Small intestine (tissue), 7 donors: ENCODE measurements around the gene ADCY9. TPM values are rescaled to one million over a fixed set of nuclear protein-coding genes. Genes with fewer than 3 reads are reported as not detected.

Experiments
- DNase-seq, 2 donors: peaks; one replicate each; pipeline versions ENCODE4 v3.0.0 to v3.0.0-alpha.2; 2013
- FAIRE-seq: peaks from 2 replicates; lab custom pipeline; 2012; peaks lifted over from hg19 to GRCh38; lab: Jason Lieb, UNC
- H3K27ac ChIP-seq, 3 donors: one replicate each; pipeline ENCODE4 v1.5.1; 2013; ENCODE audit warnings: low read length in 2 of 3, mild to moderate bottlenecking in 2 of 3, control low read depth in 1 of 3, inconsistent platforms in 1 of 3, low read depth in 1 of 3, moderate library complexity in 1 of 3
- H3K27me3 ChIP-seq, 3 donors: one replicate each; pipeline ENCODE4 v1.6.1; 2013; ENCODE audit warnings: low read length in 3 of 3, inconsistent platforms in 1 of 3; ENCODE audit not compliant: control insufficient read depth in 3 of 3, insufficient read depth in 3 of 3
- H3K36me3 ChIP-seq, 3 donors: one replicate each; pipeline ENCODE4 v1.6.1; 2013; ENCODE audit warnings: low read length in 3 of 3, inconsistent platforms in 1 of 3, low read depth in 1 of 3, mild to moderate bottlenecking in 1 of 3, moderate library complexity in 1 of 3; ENCODE audit not compliant: control insufficient read depth in 3 of 3, insufficient read depth in 2 of 3
- H3K4me1 ChIP-seq, 3 donors: one replicate each; pipeline ENCODE4 v1.6.1; 2013; ENCODE audit warnings: low read length in 2 of 3, inconsistent platforms in 1 of 3, low read depth in 1 of 3, mild to moderate bottlenecking in 1 of 3, moderate library complexity in 1 of 3; ENCODE audit not compliant: control insufficient read depth in 3 of 3, insufficient read depth in 2 of 3
- H3K4me3 ChIP-seq, 3 donors: one replicate each; pipeline ENCODE4 v1.5.1; 2013; ENCODE audit warnings: low read length in 3 of 3, control low read depth in 1 of 3, inconsistent platforms in 1 of 3, low read depth in 1 of 3, mild to moderate bottlenecking in 1 of 3, moderate library complexity in 1 of 3
- H3K9me3 ChIP-seq, 2 donors: one replicate each; pipeline ENCODE4 v1.6.1; 2013; ENCODE audit warnings: low read depth in 1 of 2, low read length in 1 of 2; ENCODE audit not compliant: control insufficient read depth in 2 of 2, insufficient read depth in 1 of 2
- WGBS, 3 donors: extraction: QIAGEN DNeasy Blood & Tissue Kit; methylation state at CpG; one replicate each; pipeline ENCODE4 v1.1.7; 2013; 5-methylcytosine and 5-hydroxymethylcytosine counted together
- polyA plus RNA-seq, 4 donors: library from polyadenylated mRNA; stranded (reverse) in 3 of 4; unstranded in 1 of 4; fragments of 200-250 nt in 3 of 4; fragments of 120-200 nt in 1 of 4; gene quantifications; one replicate each; pipeline versions ENCODE4 v1.2.1 to v1.2.3, GENCODE V29; 2013
- donor health status: healthy with polysubstance abuse.
- donor health status: control.
- donor health status: control.
- donor health status: Bipolar disorder and iron deficiency.
- donor health status: healthy.

ADCY9 gene
- polyA plus RNA-seq, 4 donors = 4.3 to 10.7 (median 8.0) TPM

DNA sequence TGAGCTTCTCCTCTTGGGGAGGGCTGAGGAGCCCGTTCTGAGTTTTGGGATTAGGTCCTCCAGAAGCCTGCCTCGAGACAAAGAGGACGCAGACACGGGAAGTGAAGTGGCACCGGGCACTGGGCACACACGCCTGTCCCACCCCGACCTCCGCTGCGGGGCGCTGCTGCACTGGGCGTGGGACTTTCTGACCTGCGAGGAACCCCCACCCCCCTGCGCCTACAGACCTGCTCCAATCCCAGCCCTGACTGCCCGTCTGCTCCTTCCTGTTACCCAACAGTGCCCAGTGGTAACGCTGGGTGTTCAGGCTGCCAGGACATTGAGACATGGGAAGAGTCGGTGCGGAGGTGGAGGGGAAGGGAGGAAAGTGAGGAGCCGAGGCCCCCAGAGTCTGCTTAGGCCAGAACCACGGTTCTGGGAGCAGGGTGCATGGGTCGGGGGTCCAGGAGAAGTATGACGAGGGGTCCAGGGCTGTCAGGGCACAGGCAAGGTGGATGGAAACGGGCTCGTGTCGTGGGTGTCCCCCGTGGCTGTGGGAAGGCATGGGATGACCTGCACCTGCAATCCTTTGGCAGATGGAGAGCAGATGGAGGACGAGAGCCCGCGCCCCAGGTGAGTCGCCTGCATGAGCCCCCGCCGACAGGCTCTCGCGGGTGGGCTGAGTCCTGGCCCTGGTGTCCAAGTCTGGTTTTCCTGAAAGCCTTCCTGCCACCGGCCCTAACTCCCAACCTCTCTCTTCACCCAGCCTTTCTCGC, 123.8 kb downstream of the ADCY9 start:
- no peaks in the 10 kb centered on the region for H3K9me3 ChIP-seq
- no peaks in the 10 kb centered on the region for H3K4me1 ChIP-seq
- FAIRE-seq (no peak), DNase-seq (no peak)
- no peaks in the 10 kb centered on the region for H3K27me3 ChIP-seq
- WGBS, 3 donors = 74 to 89% (median 85%) methylated on average over 33 to 35 of the region's 35 CpGs
- peaks cover 2 to 30% (median 3%) of the 10 kb centered on the region in 3 donors for H3K36me3 ChIP-seq
- no peak overlapping the region for H3K4me3 ChIP-seq
- H3K27ac ChIP-seq = no peak overlapping the region

DNA sequence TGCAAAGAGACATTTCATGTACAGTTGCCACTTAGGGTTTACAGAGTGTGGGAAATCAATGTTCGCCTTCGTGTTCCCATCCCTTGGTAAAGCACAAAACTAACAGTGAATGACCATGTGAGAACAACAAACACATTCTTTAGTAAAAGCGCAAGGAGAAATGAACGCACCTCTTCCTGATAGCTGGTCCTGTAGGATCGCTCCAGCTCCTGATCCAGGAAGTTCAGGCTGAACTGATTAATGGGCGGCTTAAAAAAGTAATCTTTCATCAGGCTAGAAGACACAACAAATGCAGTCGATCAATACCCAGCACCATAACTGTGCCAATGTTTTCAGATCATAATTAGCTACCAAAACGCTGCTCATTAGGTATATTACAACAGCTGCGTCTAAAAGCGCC, 127.4 kb downstream of the ADCY9 start:
- no peaks in the 10 kb centered on the region for H3K9me3 ChIP-seq
- peaks cover 2 to 45% (median 3%) of the 10 kb centered on the region in 3 donors for H3K36me3 ChIP-seq
- no peak overlapping the region for H3K27ac ChIP-seq
- no peak overlapping the region for H3K4me3 ChIP-seq
- DNase-seq (no peak), FAIRE-seq (no peak)
- H3K27me3 ChIP-seq = no peaks in the 10 kb centered on the region
- 60 to 91% (median 87%) methylated on average over 10 of the region's 10 CpGs for WGBS, 3 donors
- H3K4me1 ChIP-seq = no peaks in the 10 kb centered on the region

DNA sequence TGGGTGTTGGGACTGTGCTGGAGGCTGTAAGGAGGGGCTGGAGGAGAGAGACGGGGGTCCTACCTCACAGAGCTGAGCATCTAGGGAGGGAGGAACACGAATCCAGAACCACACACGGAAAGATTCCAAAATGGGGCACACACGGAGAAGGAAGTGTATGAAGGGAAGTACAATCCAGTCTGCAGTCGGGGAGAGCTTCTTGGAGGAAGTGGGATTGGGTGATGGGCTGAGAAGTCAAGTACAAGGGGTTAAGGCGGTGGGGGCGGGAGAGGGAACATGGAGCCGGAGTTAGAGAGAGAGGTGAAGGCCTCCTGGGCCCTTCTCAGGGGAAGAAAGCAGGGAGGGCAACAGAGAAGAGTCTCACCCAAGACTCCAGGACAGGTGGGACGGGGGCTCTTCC, 128.2 kb downstream of the ADCY9 start:
- 86 to 95% (median 94%) methylated on average over 9 of the region's 9 CpGs for WGBS, 3 donors
- FAIRE-seq = no peak

DNA sequence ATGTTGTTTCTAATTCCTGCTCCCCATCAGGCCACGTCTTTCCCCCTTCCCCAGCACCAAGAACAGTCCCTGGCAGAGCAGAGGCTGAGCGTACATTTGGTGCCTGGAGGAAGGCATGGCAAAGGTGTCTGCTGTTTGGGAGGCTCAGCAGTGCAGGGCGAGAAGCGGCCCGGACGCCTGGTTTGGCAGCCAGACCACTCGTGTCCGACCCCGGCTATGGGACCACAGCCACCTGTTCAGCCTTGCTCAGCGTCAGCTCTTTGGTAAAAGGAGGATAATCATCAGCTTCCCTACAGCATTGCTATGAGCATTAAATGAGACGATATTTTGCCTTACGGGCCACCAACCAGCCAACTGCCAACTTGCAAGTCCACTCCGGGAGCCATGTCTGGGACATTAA, 129.0 kb downstream of the ADCY9 start:
- Histone ChIP-seq H3K4me3 (no peak overlapping the region), H3K27me3 (no peaks in the 10 kb centered on the region), H3K4me1 (no peaks in the 10 kb centered on the region), H3K27ac (no peak overlapping the region), H3K9me3 (no peaks in the 10 kb centered on the region), H3K36me3 (peaks cover 2 to 44% (median 3%) of the 10 kb centered on the region in 3 donors)
- 92 to 94% (median 93%) methylated on average over 13 of the region's 13 CpGs for WGBS, 3 donors
- DNase-seq (no peak), FAIRE-seq (no peak)

More for the DNA sequence above, 128.2 kb downstream of the ADCY9 start:
- H3K27me3 ChIP-seq = no peaks in the 10 kb centered on the region
- peaks cover 2 to 44% (median 3%) of the 10 kb centered on the region in 3 donors for H3K36me3 ChIP-seq
- H3K4me3 ChIP-seq = no peak overlapping the region
- no peak overlapping the region for H3K27ac ChIP-seq
- no peaks in the 10 kb centered on the region for H3K9me3 ChIP-seq
- no peaks in the 10 kb centered on the region for H3K4me1 ChIP-seq
- no peak for DNase-seq

DNA sequence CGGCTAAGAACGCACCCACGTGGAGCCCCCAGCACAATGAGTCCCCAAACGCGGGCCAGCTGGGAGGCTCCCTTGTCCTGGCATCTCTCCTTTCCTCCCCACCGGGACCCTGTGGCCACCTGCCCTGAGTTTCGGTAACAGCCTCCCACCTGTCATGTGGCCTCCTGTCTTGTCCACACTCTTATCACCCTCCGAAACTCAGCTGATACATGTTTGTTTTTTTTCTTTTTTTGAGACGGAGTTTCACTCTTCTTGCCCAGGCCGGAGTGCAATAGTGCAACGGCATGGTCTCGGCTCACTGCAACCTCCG, 130.1 kb downstream of the ADCY9 start:
- no peak for DNase-seq
- 88 to 95% (median 93%) methylated on average over 13 of the region's 13 CpGs for WGBS, 3 donors
- H3K4me1 ChIP-seq = no peaks in the 10 kb centered on the region
- peaks cover 2 to 45% (median 3%) of the 10 kb centered on the region in 3 donors for H3K36me3 ChIP-seq
- H3K4me3 ChIP-seq = no peak overlapping the region
- FAIRE-seq = no peak
- H3K9me3 ChIP-seq = no peaks in the 10 kb centered on the region
- no peaks in the 10 kb centered on the region for H3K27me3 ChIP-seq
- no peak overlapping the region for H3K27ac ChIP-seq

DNA sequence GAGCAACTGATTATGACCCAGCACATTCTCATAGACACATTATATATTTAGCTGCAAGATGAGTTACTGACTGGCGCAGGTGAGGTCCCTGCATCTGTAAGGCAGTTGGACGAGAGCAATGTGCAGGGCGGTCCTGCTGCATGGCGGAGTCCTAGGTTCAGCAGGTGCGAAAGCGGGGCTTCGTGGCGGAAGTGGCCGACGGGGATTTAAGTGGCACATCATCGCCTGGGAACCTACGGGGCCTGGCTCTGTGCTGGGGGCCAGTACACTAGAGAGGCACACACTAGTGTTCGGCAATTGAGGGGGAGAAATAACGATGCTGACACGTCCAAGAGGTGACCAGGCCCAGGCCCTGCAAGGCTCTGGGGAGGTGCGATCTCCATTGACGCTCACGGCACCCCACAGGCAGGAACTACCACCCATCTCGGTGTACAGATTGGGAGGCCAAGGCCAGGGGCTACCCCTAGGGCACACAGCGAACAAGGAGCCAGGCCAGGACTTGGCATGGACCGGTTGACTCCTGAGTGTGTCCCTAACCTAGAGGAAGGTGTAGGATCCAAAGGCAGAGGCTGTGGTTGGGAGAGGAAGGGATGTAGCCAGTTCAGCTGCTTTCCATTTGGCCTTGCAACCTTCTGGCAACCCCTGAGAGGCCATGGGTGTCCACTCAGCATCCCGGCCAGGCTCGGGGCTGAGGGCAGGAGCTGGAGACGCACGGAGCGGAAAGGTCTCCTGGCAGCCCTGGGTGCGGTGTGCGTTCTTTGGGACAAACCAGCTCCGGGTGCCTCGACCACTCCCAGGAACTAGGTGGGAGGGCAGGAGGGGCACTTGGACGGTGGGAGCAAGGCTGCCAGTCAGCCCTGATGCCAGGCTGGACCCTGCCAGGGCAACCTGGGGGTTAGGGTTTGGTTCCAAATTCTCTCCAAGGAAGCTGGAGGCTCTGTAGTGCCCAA, 131.9 kb downstream of the ADCY9 start:
- H3K27ac ChIP-seq = no peak overlapping the region
- DNase-seq (no peak), FAIRE-seq (no peak)
- peaks cover 0 to 6% (median 0%) of the 10 kb centered on the region in 3 donors for H3K4me1 ChIP-seq
- H3K4me3 ChIP-seq = no peak overlapping the region
- H3K27me3 ChIP-seq = no peaks in the 10 kb centered on the region
- no peaks in the 10 kb centered on the region for H3K9me3 ChIP-seq
- WGBS, 3 donors = 91 to 93% (median 92%) methylated on average over 30 to 31 of the region's 31 CpGs
- peaks cover 2 to 59% (median 3%) of the 10 kb centered on the region in 3 donors for H3K36me3 ChIP-seq

DNA sequence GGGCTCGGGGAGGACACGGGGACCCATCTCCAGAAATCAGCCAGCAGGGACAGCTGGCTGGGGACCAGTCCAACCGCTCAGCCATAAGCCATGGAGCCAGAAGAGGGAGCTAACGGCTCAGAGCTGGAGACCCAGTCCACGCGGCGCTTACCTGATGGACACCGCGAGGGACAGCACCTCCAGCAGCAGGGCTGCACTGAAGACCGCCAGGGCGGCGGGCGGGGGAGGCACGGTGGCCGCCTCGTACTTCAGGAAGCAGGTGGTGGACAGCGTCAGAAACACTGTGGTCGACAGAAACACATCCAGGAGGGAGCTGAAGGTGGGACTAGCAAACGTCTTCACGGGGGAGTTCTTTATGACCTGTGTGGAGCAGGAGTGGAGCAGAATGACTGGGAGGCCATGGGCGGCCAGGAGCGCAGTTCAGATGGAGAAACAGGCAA, 133.1 kb downstream of the ADCY9 start:
- WGBS, 3 donors = 21 to 22% (median 22%) methylated on average over 22 of the region's 22 CpGs
- Histone ChIP-seq H3K27me3 (no peaks in the 10 kb centered on the region), H3K4me1 (peaks cover 0 to 6% (median 0%) of the 10 kb centered on the region in 3 donors), H3K36me3 (peaks cover 2 to 62% (median 2%) of the 10 kb centered on the region in 3 donors), H3K27ac (no peak overlapping the region), H3K4me3 (no peak overlapping the region), H3K9me3 (no peaks in the 10 kb centered on the region)
- FAIRE-seq = no peak
- DNase-seq = peak; percentile 75 to 81

DNA sequence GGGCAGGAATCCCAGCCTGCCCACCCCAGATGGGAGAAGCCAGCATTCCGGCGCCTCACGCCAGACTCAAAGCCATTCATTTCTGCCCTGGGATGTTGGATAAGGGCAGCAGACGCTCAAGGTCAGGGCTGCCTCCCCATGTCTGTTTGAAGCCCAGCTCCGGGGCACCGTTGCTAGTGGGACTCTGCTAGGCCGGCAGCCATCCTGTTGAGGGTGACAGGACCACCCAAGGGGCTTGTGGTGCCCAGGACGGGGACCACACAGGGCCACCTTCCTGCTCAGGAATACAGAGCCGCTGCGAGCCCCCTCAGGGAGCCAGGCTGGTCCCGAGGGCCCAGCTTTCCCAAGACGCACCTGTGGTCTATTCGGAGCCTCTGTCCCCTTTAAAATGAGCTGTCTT, 134.0 kb downstream of the ADCY9 start:
- DNase-seq (no peak), FAIRE-seq (no peak)
- Histone ChIP-seq H3K36me3 (peaks cover 2 to 62% (median 2%) of the 10 kb centered on the region in 3 donors), H3K4me3 (no peak overlapping the region), H3K27me3 (no peaks in the 10 kb centered on the region), H3K4me1 (peaks cover 0 to 6% (median 0%) of the 10 kb centered on the region in 3 donors), H3K9me3 (no peaks in the 10 kb centered on the region), H3K27ac (no peak overlapping the region)
- WGBS, 3 donors = 95 to 99% (median 96%) methylated on average over 13 of the region's 13 CpGs
